ENCODE measurements around the gene SRA1. TPM values are rescaled to one million over a fixed set of nuclear protein-coding genes. Genes with fewer than 3 reads are reported as not detected.
A peak's percentile ranks its signal among the peaks of the same experiment; 100 is the strongest.

SRA1 gene
- total RNA-seq, 2 experiments from 2014 or later, result 18.8 to 24.5 TPM

DNA sequence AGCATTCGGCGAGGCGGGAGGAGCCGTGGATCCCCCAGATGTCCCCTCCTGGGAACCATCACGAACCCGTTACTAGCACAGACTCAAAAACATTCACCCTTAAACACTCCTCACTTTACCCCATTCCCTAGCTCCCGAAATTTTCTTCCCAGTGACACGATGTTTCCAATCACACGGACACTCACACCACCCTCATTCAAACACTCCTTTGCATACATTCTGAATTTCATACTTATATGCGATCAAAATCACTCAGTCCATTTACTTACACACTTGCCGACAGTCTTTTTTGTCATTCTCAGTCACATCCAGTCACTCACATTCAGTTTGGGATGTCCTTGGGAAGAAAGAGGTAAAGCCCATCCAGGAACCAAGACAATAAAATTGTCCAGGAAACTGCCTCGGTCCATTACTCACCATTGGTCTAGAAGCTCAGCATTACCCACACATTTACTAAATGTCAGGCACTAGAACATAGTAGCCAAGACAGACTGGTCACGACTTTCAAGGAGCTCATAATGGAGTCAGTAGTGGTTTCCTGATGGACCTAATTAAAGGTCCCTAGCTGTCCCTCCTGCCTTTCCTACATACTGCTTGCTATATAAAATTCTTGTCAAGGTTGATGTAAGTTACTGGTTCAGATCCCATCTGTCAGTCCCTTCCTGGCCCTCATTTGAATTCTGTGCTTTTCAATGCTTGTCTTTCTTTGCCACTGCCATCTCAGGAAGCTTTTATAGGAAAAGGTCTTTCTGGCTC is 7.9 kb upstream of the SRA1 start:
- intact Hi-C loops (cut with micrococcal nuclease; ENCODE audit: unreplicated experiment), result loop anchor here (2.0 kb wide), 1 partner anchor 74 kb away; the partner anchor contains the start of gene TMCO6
- Histone ChIP-seq H3K9me2 (ENCODE audit: insufficient read depth, low read length) (no peaks in the 10 kb centered on the region), H3K9me3 (ENCODE audit: low read length) (no peaks in the 10 kb centered on the region), H3K36me3 (ENCODE audit: insufficient read depth, low read length) (peaks cover 40% of the 10 kb centered on the region), H4K20me1 (ENCODE audit: insufficient read depth, low read length) (no peaks in the 10 kb centered on the region), H3K4me2 (ENCODE audit: low read length) (peak overlapping the region; percentile 97), H3K4me3 (ENCODE audit: low read depth, low read length, poor library complexity, severe bottlenecking) (peak overlapping the region; percentile 87), H3K4me1 (ENCODE audit: insufficient read depth, low read length, poor library complexity, severe bottlenecking) (peaks cover 25% of the 10 kb centered on the region), H3K79me2 (ENCODE audit: insufficient read depth, low read depth, low read length) (peaks cover 17% of the 10 kb centered on the region), H2AFZ (ENCODE audit: low read length) (peak overlapping the region; percentile 90), H3K27ac (ENCODE audit: low read depth, low read length, poor library complexity, severe bottlenecking) (peak overlapping the region; percentile 45)
- ChIA-PET POLR2A (interaction anchor here (0.6 to 1.6 kb wide), 8 partner anchors 8 to 991 kb away, joined by 3 to 5 read pairs (median 3); partner anchors contain the start of genes ANKHD1, IK, NDUFA2 and SRA1), CTCF (ENCODE audit: unreplicated experiment) (interaction anchor here (0.8 kb wide), 1 partner anchor 74 kb away, joined by 3 read pairs; the partner anchor contains the start of gene TMCO6)
- no peak for TF ChIP-seq EZH2phosphoT487 (IDR thresholded peaks at IDR 0.05; ENCODE audit: borderline replicate concordance, low read depth, low read length)
- TF ChIP-seq, protein P1, sequence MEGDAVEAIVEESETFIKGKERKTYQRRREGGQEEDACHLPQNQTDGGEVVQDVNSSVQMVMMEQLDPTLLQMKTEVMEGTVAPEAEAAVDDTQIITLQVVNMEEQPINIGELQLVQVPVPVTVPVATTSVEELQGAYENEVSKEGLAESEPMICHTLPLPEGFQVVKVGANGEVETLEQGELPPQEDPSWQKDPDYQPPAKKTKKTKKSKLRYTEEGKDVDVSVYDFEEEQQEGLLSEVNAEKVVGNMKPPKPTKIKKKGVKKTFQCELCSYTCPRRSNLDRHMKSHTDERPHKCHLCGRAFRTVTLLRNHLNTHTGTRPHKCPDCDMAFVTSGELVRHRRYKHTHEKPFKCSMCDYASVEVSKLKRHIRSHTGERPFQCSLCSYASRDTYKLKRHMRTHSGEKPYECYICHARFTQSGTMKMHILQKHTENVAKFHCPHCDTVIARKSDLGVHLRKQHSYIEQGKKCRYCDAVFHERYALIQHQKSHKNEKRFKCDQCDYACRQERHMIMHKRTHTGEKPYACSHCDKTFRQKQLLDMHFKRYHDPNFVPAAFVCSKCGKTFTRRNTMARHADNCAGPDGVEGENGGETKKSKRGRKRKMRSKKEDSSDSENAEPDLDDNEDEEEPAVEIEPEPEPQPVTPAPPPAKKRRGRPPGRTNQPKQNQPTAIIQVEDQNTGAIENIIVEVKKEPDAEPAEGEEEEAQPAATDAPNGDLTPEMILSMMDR (conservative IDR thresholded peaks at IDR 0.05; ENCODE audit: low read length), result no peak
- TSS peak; percentile 86 for BruUV-seq (replicated peaks)
- DNase-seq (ENCODE audit: low spot score), result peak; percentile 19

DNA sequence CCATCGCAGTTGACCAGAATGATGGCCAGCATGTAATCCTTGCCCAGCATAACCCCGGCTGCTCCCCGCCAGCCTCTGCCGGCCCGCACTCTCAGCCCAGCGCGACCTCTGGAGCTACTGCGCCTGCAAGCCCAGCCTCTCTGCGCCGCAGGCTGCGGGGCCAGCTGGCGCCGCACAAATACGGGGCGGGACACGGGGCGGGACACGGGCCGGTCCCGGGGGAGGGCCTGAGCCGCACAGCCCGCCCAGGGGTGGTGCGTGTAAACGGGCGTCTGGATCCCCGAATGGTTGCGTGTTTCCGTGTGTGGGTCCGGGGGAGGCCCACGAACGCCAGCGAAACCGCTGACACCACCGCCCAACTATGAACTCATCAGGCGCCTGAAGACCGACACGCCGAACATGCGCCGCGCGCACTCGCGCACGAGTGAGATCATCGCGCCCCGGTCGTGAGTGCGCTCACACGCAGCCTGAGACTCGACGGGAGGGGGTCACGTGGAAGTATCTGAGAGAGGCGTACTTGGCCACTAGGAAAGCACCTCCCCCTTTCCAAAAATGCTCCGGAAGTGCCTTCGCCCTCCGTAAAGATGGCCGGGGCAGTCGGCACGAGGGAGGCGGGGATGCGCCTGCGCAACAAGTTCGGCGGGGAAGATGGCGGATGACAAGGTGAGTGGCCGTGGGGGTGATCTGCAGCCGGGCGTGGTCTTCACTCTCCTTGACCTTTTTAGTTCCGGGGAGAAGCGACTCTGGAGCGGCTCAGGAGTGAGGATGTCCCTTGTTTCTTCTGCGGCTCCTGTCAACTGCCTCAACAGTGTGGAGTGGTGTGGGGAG is 7.1 kb upstream of the SRA1 start, which contains the start of the genes APBB3 and SLC35A4:
Gene APBB3, minus strand, starts transcription at position 403 of the 828 bp plus-strand sequence. Its CDS starts 353 bp downstream, at position 50.
Gene SLC35A4, plus strand, starts transcription at position 633 of the 828 bp plus-strand sequence. CDS start 2,342 bp downstream, outside the sequence.
- Histone ChIP-seq H3K9me2 (ENCODE audit: insufficient read depth, low read length) (no peaks in the 10 kb centered on the region), H2AFZ (ENCODE audit: low read length) (peak within 1 kb of the TSS; percentile 90), H3K79me2 (ENCODE audit: insufficient read depth, low read depth, low read length) (peaks cover 17% of the 10 kb centered on the region), H3K27ac (ENCODE audit: low read depth, low read length, poor library complexity, severe bottlenecking) (peak within 1 kb of the TSS; percentile 45), H3K4me2 (ENCODE audit: low read length) (peak within 1 kb of the TSS; percentile 97), H3K4me3 (ENCODE audit: low read depth, low read length, poor library complexity, severe bottlenecking) (peak within 1 kb of the TSS; percentile 87), H4K20me1 (ENCODE audit: insufficient read depth, low read length) (no peaks in the 10 kb centered on the region), H3K9me3 (ENCODE audit: low read length) (no peaks in the 10 kb centered on the region), H3K36me3 (ENCODE audit: insufficient read depth, low read length) (peaks cover 39% of the 10 kb centered on the region), H3K4me1 (ENCODE audit: insufficient read depth, low read length, poor library complexity, severe bottlenecking) (peaks cover 25% of the 10 kb centered on the region)
- no TSS peak for BruUV-seq (replicated peaks)
- POLR2A ChIA-PET, result no interaction called here
- TF ChIP-seq, protein P1 (conservative IDR thresholded peaks at IDR 0.05; ENCODE audit: low read length), result no peak
- TF ChIP-seq EZH2phosphoT487 (IDR thresholded peaks at IDR 0.05; ENCODE audit: borderline replicate concordance, low read depth, low read length), result no peak
- CTCF ChIA-PET (ENCODE audit: unreplicated experiment), result interaction anchor here (0.6 kb wide), 1 partner anchor 130 kb away, joined by 3 read pairs; no protein-coding TSS in a partner anchor
- peak; percentile 96 for DNase-seq (ENCODE audit: low spot score)
- intact Hi-C loops (cut with micrococcal nuclease; ENCODE audit: unreplicated experiment), result loop anchor here (2.0 kb wide), 1 partner anchor 74 kb away; the partner anchor contains the start of gene TMCO6
